ENCODE measurements around the gene CFAP92.
A peak's percentile ranks its signal among the peaks of the same experiment; 100 is the strongest.

Gene CFAP92

GRCh38 chr3:128994581-128995546, 988 bp upstream of the CFAP92 start:
- intact Hi-C loops (cut with DNase I) = no loop called here
- no peak for DNase-seq

GRCh38 chr3:128994173-128994512, 267 bp upstream of the CFAP92 start:
- no peak for DNase-seq
- intact Hi-C loops (cut with DNase I) = no loop called here

- DNase-seq = peak in 14 of 42 donors; percentile 13 to 59 (median 31)
- intact Hi-C loops (cut with DNase I) = no loop called here
These were observed 883 bp downstream of the CFAP92 start for GRCh38 chr3:128992926-128993460.

- peak in 1 of 42 donors; percentile 36 for DNase-seq
- intact Hi-C loops (cut with DNase I) = no loop called here
These were observed 2.5 kb downstream of the CFAP92 start for GRCh38 chr3:128991355-128991895.

GRCh38 chr3:128988286-128988685, 5.6 kb downstream of the CFAP92 start:
- no peak for DNase-seq
- intact Hi-C loops (cut with DNase I) = no loop called here

GRCh38 chr3:128987302-128988100, 6.4 kb downstream of the CFAP92 start:
- DNase-seq = no peak
- intact Hi-C loops (cut with DNase I) = no loop called here

GRCh38 chr3:128984596-128984995, 9.3 kb downstream of the CFAP92 start:
- DNase-seq = no peak
- intact Hi-C loops (cut with DNase I) = no loop called here

- intact Hi-C loops (cut with DNase I) = no loop called here
- DNase-seq = no peak
These were observed 10.4 kb downstream of the CFAP92 start for GRCh38 chr3:128983293-128984069.

- no peak for DNase-seq
- intact Hi-C loops (cut with DNase I) = loop anchor here (10.0 kb wide), 1 partner anchor 270 kb away; the partner anchor contains the start of gene COPG1
These were observed 18.6 kb downstream of the CFAP92 start for GRCh38 chr3:128975276-128975675.

- intact Hi-C loops (cut with DNase I) = loop anchor here (10.0 kb wide), 1 partner anchor 271 kb away; the partner anchor contains the start of gene COPG1
- no peak for DNase-seq
These were observed 19.8 kb downstream of the CFAP92 start for GRCh38 chr3:128973988-128974564.

GRCh38 chr3:128971421-128972100, 22.3 kb downstream of the CFAP92 start:
- intact Hi-C loops (cut with DNase I) = loop anchor here (10.0 kb wide), 1 partner anchor 273 kb away; the partner anchor contains the start of gene COPG1
- DNase-seq = peak in 1 of 42 donors; percentile 7

- DNase-seq = peak in 1 of 42 donors; percentile 27
- intact Hi-C loops (cut with DNase I) = loop anchor here (10.0 kb wide), 1 partner anchor 274 kb away; the partner anchor contains the start of gene COPG1
These were observed 23.2 kb downstream of the CFAP92 start for GRCh38 chr3:128970740-128971047.

GRCh38 chr3:128969993-128970739, 23.7 kb downstream of the CFAP92 start:
- peak in 37 of 42 donors; percentile 8 to 80 (median 48) for DNase-seq
- intact Hi-C loops (cut with DNase I) = loop anchor here (10.0 kb wide), 1 partner anchor 275 kb away; the partner anchor contains the start of gene COPG1

- intact Hi-C loops (cut with DNase I) = no loop called here
- peak in 1 of 42 donors; percentile 20 for DNase-seq
These were observed 26.0 kb downstream of the CFAP92 start for GRCh38 chr3:128967748-128968355.

- intact Hi-C loops (cut with DNase I) = no loop called here
- no peak for DNase-seq
These were observed 28.1 kb downstream of the CFAP92 start for GRCh38 chr3:128965818-128966217.

GRCh38 chr3:128965280-128965679, 28.6 kb downstream of the CFAP92 start:
- intact Hi-C loops (cut with DNase I) = no loop called here
- peak in 1 of 42 donors; percentile 9 for DNase-seq
